GM19463 (cell line): ENCODE measurements around the gene RETN.

ENCODE experiments used
- ATAC-seq: cut with Tn5 transposase; IDR thresholded peaks from one replicate; pipeline ENCODE4 v1.9.1; 2021; ENCODE audit warnings: mild to moderate bottlenecking, moderate library complexity; ENCODE audit not compliant: unreplicated experiment

RETN gene

DNA sequence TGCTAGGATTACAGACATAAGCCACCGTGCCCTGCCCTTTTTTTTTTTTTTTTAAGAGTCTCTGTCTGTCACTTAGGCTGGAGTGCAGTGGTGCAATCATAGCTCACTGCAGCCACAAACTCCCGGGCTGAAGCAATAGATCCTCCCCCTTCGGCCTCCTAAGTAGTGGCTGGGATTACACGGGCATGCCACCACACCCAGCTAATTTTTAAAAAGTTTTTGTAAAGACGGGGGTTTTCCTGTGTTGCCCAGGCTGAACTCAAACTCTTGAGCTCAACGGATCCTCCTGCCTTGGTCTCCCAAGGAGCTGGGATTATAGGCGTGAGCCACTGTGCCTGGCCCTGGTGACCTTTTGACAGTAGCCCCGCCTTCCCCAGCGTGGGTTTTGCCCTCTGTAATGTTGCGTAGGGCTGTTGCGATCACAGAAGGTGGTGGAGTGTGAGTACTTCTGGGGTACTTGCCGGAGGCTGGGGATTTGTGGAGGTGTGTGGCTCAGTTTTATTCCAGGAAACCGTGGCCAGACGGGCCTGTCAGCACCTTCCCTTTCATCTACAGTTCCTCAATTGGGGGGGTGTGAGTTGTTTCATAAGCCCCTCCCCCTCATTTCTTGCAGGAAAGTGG is 11.6 kb upstream of the RETN start:
- no peak for ATAC-seq

DNA sequence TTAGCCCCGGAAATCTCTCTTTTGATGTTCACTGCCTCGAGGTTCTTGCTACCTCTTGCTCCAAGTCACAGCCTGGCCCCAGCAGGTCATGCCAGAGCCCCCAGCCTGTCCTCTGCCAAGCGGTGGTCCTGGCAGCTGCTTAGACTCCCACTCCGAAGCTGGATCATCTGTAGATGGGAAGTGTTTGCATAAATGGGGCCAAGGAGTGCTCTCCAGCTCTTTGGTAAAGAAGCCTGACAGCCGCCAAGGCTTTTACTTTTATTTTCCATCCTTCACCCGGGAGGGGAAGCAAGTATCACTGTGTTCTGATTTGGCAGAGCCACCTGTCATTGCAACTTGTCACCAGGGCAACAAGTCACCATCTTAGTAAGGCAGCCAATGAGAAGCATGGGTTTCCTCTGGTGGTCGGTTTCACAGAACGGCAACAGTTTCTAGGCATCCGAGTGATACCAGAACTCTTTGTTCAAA is 10.6 kb upstream of the RETN start:
- no peak for ATAC-seq

- no peak for ATAC-seq
These were observed 6.9 kb upstream of the RETN start for GRCh38 chr19:7661744-7662538.

- no peak for ATAC-seq
These were observed 6.2 kb upstream of the RETN start for GRCh38 chr19:7662657-7663056.

- ATAC-seq = no peak
These were observed 5.1 kb upstream of the RETN start for GRCh38 chr19:7663706-7664105.

- ATAC-seq = no peak
These were observed 3.8 kb upstream of the RETN start for GRCh38 chr19:7665076-7665475.

GRCh38 chr19:7669641-7670040 is 792 bp downstream of the RETN start:
- ATAC-seq = no peak

- no peak for ATAC-seq
These were observed 1.4 kb downstream of the RETN start for GRCh38 chr19:7670150-7670783.

- no peak for ATAC-seq
These were observed 1.9 kb downstream of the RETN start for GRCh38 chr19:7670790-7671189.

- ATAC-seq = no peak
These were observed 3.7 kb downstream of the RETN start for GRCh38 chr19:7672522-7672921.

GRCh38 chr19:7674010-7675005 is 5.5 kb downstream of the RETN start:
- ATAC-seq = no peak

DNA sequence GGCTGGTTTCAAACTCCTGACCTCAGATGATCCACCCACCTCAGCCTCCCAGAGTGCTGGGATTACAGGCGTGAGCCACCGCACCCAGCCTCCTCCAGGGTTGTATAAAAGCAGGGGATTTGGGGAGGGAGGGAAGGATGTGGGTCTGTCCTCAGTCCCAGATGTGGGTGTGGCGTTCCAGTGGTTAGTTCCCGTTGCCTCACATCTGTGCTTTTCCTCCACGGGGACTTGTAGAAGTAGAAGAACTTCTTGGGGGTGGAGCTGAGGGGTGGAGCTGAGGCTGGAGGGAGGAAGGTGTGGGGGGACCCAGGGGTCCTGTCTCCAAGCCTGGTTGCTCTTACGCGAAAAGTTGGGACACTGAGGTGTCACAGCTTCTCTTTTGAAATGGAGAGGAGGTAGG is 7.5 kb downstream of the RETN start:
- ATAC-seq = no peak

- ATAC-seq = no peak
These were observed 8.0 kb downstream of the RETN start, which contains the start of gene MCEMP1 for GRCh38 chr19:7676854-7677253. Gene MCEMP1, plus strand, starts transcription at chr19:7677090. Its CDS starts 31 bp downstream, at chr19:7677121.

DNA sequence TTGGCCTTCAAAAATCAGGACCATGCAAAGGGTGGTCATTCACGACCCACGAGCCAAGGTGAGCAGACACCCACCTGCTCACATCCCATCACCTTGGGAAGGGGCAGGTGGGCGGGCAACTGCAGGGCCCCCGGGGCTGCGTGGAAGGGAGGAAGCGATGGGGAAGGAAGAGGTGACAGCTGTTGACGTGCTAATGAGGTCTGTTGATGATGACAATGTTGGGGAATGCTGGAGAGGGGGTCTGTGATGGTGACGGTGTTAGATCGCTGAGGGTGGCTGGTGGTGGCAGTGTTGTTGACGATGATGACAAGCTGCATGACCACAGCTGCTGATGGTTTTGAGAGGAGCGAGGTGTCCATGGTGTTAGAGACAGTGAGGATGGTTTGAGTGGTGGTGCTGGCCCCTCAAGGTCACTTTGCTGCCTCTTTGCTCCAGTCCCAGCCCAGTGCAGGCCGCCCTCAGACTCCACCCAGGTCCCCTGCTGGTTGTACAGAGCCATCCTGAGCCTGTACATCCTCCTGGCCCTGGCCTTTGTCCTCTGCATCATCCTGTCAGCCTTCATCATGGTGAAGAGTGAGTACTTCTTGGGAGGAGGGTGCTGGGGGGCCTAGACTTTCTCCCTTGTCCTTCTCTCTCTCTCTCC is 8.9 kb downstream of the RETN start:
- no peak for ATAC-seq

DNA sequence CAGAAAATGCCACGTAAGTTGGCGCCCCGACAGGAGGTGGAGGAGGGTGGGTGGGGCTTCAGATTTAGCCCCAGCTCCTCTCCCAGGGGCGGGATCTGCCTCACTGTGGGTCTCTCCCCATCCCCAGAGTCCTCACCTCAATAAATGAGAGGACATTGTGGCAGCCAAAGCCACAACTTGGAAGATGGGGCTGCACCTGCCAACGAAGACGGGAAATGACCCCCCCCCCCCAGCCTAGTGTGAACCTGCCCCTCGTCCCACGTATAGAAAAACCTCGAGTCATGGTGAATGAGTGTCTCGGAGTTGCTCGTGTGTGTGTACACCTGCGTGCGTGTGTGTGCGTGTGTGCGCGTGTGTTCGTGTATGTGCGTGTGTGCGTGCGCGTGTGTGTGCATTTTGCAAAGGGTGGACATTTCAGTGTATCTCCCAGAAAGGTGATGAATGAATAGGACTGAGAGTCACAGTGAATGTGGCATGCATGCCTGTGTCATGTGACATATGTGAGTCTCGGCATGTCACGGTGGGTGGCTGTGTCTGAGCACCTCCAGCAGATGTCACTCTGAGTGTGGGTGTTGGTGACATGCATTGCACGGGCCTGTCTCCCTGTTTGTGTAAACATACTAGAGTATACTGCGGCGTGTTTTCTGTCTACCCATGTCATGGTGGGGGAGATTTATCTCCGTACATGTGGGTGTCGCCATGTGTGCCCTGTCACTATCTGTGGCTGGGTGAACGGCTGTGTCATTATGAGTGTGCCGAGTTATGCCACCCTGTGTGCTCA is 10.3 kb downstream of the RETN start:
- ATAC-seq = no peak

GRCh38 chr19:7679771-7680605 is 11.1 kb downstream of the RETN start:
- ATAC-seq = no peak

- no peak for ATAC-seq
These were observed 11.9 kb downstream of the RETN start, which contains the start of gene TRAPPC5 for GRCh38 chr19:7680606-7681339. Gene TRAPPC5, plus strand, starts transcription at chr19:7680833. Its CDS starts 1,421 bp downstream, at chr19:7682254.
